PC-9 (cell line): ENCODE data around the gene LRRC31.

ENCODE experiments used
- EZH2 ChIP-seq: fragments of 200-600 bp; sonication (generic); IDR thresholded peaks from 2 replicates; pipeline ENCODE4 v1.8.0; 2017; ENCODE audit warnings: antibody characterized with exemption, low read depth
- TF ChIP-seq, protein P1 (sequence below): fragments of 200-600 bp; sonication (generic); conservative IDR thresholded peaks from 2 replicates; pipeline ENCODE4 v1.6.1; 2017; ENCODE audit warnings: mixed run types, antibody characterized with exemption, mild to moderate bottlenecking, moderate library complexity

DNA sequence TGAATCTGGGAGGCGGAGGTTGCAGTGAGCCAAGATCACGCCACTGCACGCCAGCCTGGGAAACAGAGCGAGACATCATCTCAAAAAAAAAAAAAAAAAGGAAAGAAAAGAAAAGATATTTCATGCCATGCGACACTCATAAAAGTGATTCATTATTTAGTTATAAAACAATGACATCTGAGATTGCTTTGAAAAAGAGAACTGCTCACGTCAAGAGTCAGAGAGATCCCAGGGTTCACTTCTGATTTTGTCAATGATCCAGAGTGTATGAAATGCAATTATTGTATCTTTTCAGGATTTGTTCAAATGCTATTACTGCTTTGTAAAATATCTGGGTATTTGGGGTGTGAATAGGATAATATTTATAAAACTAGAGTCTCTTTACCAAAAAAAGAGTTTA, 35.7 kb upstream of the LRRC31 start:
- TF ChIP-seq, protein P1, sequence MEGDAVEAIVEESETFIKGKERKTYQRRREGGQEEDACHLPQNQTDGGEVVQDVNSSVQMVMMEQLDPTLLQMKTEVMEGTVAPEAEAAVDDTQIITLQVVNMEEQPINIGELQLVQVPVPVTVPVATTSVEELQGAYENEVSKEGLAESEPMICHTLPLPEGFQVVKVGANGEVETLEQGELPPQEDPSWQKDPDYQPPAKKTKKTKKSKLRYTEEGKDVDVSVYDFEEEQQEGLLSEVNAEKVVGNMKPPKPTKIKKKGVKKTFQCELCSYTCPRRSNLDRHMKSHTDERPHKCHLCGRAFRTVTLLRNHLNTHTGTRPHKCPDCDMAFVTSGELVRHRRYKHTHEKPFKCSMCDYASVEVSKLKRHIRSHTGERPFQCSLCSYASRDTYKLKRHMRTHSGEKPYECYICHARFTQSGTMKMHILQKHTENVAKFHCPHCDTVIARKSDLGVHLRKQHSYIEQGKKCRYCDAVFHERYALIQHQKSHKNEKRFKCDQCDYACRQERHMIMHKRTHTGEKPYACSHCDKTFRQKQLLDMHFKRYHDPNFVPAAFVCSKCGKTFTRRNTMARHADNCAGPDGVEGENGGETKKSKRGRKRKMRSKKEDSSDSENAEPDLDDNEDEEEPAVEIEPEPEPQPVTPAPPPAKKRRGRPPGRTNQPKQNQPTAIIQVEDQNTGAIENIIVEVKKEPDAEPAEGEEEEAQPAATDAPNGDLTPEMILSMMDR = no peak
- no peak for TF ChIP-seq EZH2
